ENCODE measurements around the gene EMID1. TPM values are rescaled to one million over a fixed set of nuclear protein-coding genes. Genes with fewer than 3 reads are reported as not detected.

EMID1 gene
- total RNA-seq, 1 donor from 2014 or later, result not detected

Other genes starting within 250 kb of the EMID1 start
- not detected in 2 replicates for gene C22orf31, start 144.1 kb upstream of the EMID1 start, total RNA-seq
- 0.53 and 0.60 TPM in 2 replicates for gene KREMEN1, start 132.9 kb upstream of the EMID1 start, total RNA-seq
- 18.9 and 21.6 TPM in 2 replicates for gene RHBDD3, start 62.1 kb downstream of the EMID1 start, total RNA-seq
- 220 TPM in 2 replicates for gene EWSR1, start 62.4 kb downstream of the EMID1 start, total RNA-seq
- 16.5 and 22.4 TPM in 2 replicates for gene GAS2L1, start 100.8 kb downstream of the EMID1 start, total RNA-seq
- gene RASL10A, start 109.8 kb downstream of the EMID1 start, total RNA-seq, result 0.25 and 0.73 TPM in 2 replicates
- 130 and 132 TPM in 2 replicates for gene AP1B1, start 182.7 kb downstream of the EMID1 start, total RNA-seq
- not detected in 2 replicates for gene RFPL1, start 232.7 kb downstream of the EMID1 start, total RNA-seq

All from pulmonary artery endothelial cell (primary cell).